ENCODE data around the gene MUL1. TPM values are rescaled to one million over a fixed set of nuclear protein-coding genes. Genes with fewer than 3 reads are reported as not detected.

MUL1 gene
- total RNA-seq, 4 donors from 2014 or later, result 24.5 to 71.3 (median 42.7) TPM

- no peak for DNase-seq (ENCODE audit: extremely low spot score)
- H3K27me3 ChIP-seq, result peaks cover 0 to 30% (median 2%) of the 10 kb centered on the region in 4 donors
- H3K4me3 ChIP-seq, result peak within 1 kb of the TSS; percentile 66 to 89 (median 74)
- under 1% methylated on average over 47 of the region's 104 CpGs for WGBS
- peak within 1 kb of the TSS; percentile 92 to 96 (median 94) for H3K27ac ChIP-seq (replicated peaks in 1 of 4)
- H3K9me3 ChIP-seq, result no peaks in the 10 kb centered on the region
- H3K36me3 ChIP-seq, result no peaks in the 10 kb centered on the region
- TF ChIP-seq POLR2A (IDR thresholded peaks at IDR 0.05; ENCODE audit: low read depth) (no peak), POLR2AphosphoS5 (IDR thresholded peaks at IDR 0.05) (peak in 1 of 2 donors; percentile 68), CTCF (IDR thresholded peaks at IDR 0.05) (no peak)
- intact Hi-C loops (cut with DNase I), result no loop called here
- peaks cover 17 to 54% (median 51%) of the 10 kb centered on the region in 4 donors for H3K4me1 ChIP-seq
Observed at GRCh38 chr1:20485527-20486456, 22.2 kb downstream of the MUL1 start, which contains the start of gene CAMK2N1. TSS of gene CAMK2N1 (minus strand) at chr1:20486210. CDS start at chr1:20485379, 831 bp downstream.

- intact Hi-C loops (cut with DNase I), result no loop called here
- no peaks in the 10 kb centered on the region for H3K36me3 ChIP-seq
- 1% methylated on average over 40 of the region's 89 CpGs for WGBS
- DNase-seq (ENCODE audit: extremely low spot score), result no peak
- H3K27ac ChIP-seq (replicated peaks in 1 of 4), result peak overlapping the region; percentile 92 to 96 (median 94)
- H3K27me3 ChIP-seq, result peaks cover 0 to 30% (median 2%) of the 10 kb centered on the region in 4 donors
- no peaks in the 10 kb centered on the region for H3K9me3 ChIP-seq
- no peak for TF ChIP-seq CTCF (IDR thresholded peaks at IDR 0.05)
- peaks cover 17 to 54% (median 51%) of the 10 kb centered on the region in 4 donors for H3K4me1 ChIP-seq
- H3K4me3 ChIP-seq, result peak overlapping the region; percentile 66 to 89 (median 74)
Observed at GRCh38 chr1:20484519-20485462, 23.2 kb downstream of the MUL1 start.

GRCh38 chr1:20483833-20484518 lies 24.0 kb downstream of the MUL1 start:
- Histone ChIP-seq H3K4me1 (peaks cover 17 to 54% (median 51%) of the 10 kb centered on the region in 4 donors), H3K27me3 (peaks cover 0 to 30% (median 2%) of the 10 kb centered on the region in 4 donors), H3K9me3 (no peaks in the 10 kb centered on the region), H3K27ac (replicated peaks in 1 of 4) (peak overlapping the region; percentile 92 to 96 (median 94)), H3K4me3 (peak overlapping the region; percentile 66 to 89 (median 74)), H3K36me3 (no peaks in the 10 kb centered on the region)
- intact Hi-C loops (cut with DNase I), result no loop called here
- WGBS, result 1% methylated on average over 34 of the region's 58 CpGs
- no peak for DNase-seq (ENCODE audit: extremely low spot score)
- peak in 1 of 3 experiments; percentile 4 for TF ChIP-seq CTCF (IDR thresholded peaks at IDR 0.05)
- TF ChIP-seq POLR2A (IDR thresholded peaks at IDR 0.05; ENCODE audit: low read depth), result no peak
- TF ChIP-seq POLR2AphosphoS5 (IDR thresholded peaks at IDR 0.05), result no peak
- TF ChIP-seq EP300 (IDR thresholded peaks at IDR 0.05), result no peak

- intact Hi-C loops (cut with DNase I), result no loop called here
- no peak for DNase-seq (ENCODE audit: extremely low spot score)
- H3K4me1 ChIP-seq, result peaks cover 17 to 54% (median 52%) of the 10 kb centered on the region in 4 donors
Observed at GRCh38 chr1:20483098-20483832, 24.7 kb downstream of the MUL1 start.

More at GRCh38 chr1:20483098-20483832, 24.7 kb downstream of the MUL1 start:
- Histone ChIP-seq H3K27ac (replicated peaks in 1 of 4) (peak overlapping the region in 3 of 4 donors; percentile 92 to 96 (median 94)), H3K36me3 (no peaks in the 10 kb centered on the region), H3K27me3 (peaks cover 0 to 32% (median 2%) of the 10 kb centered on the region in 4 donors), H3K4me3 (peak overlapping the region; percentile 66 to 89 (median 74)), H3K9me3 (no peaks in the 10 kb centered on the region)
- TF ChIP-seq POLR2AphosphoS5 (IDR thresholded peaks at IDR 0.05) (no peak), POLR2A (IDR thresholded peaks at IDR 0.05; ENCODE audit: low read depth) (no peak), EP300 (IDR thresholded peaks at IDR 0.05) (no peak), CTCF (IDR thresholded peaks at IDR 0.05) (no peak)
- WGBS, result 56% methylated on average over 16 of the region's 16 CpGs
